ENCODE data around the gene RAD51B. TPM values are rescaled to one million over a fixed set of nuclear protein-coding genes. Genes with fewer than 3 reads are reported as not detected.

Gene RAD51B
- total RNA-seq, 1 donor from 2014 or later, result 16.7 TPM

DNA sequence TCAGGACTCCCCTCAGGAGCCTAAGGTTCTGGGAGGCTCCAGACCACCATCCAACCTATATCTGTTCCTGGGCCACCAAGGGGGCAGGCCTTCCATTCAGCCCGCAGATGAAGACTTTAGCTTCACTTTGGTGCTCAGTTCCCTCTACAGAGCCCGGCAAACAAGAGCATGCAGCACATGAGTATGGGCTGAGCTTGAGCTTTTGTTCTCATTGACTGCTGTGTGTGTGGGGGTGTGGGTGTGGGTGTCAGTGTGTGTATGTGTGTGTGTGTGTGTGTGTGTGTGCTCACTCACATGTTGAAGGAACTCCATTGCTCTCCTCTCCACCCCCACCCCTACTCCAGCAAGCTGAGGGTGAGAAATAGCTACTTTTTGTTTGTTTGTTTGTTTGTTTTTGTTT lies 754.1 kb downstream of the RAD51B start:
- Mint-ChIP-seq H3K27ac (ENCODE audit: unreplicated experiment) (peak overlapping the region; percentile 59), H3K9me3 (peaks cover 5% of the 10 kb centered on the region), H3K4me1 (peaks cover 77% of the 10 kb centered on the region), H3K4me3 (no peak overlapping the region), H3K27me3 (ENCODE audit: low read depth) (no peaks in the 10 kb centered on the region), H3K36me3 (ENCODE audit: low read depth) (peaks cover 3% of the 10 kb centered on the region)
- DNase-seq (ENCODE audit: low read depth, low spot score), result no peak
- TF ChIP-seq, protein P1, sequence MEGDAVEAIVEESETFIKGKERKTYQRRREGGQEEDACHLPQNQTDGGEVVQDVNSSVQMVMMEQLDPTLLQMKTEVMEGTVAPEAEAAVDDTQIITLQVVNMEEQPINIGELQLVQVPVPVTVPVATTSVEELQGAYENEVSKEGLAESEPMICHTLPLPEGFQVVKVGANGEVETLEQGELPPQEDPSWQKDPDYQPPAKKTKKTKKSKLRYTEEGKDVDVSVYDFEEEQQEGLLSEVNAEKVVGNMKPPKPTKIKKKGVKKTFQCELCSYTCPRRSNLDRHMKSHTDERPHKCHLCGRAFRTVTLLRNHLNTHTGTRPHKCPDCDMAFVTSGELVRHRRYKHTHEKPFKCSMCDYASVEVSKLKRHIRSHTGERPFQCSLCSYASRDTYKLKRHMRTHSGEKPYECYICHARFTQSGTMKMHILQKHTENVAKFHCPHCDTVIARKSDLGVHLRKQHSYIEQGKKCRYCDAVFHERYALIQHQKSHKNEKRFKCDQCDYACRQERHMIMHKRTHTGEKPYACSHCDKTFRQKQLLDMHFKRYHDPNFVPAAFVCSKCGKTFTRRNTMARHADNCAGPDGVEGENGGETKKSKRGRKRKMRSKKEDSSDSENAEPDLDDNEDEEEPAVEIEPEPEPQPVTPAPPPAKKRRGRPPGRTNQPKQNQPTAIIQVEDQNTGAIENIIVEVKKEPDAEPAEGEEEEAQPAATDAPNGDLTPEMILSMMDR (conservative IDR thresholded peaks at IDR 0.05), result no peak

DNA sequence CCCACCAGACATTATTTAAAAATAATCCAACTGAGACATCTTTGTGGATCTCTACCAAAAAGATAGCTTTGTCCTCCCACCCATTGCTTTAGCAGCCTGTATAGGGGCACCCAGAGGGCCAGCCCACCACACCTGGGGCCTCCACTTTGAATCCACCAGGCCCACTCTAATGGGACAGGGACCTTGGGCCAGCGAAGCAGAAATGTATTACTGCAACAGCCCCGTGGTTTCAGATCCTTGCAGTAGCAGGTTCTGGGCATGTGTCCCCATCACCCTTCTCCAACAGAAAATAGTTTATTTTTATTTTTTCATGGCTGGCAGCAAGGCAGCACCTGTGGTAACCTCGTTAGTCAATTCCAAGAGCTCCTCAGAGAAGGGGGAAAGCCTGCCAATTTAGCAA lies 754.9 kb downstream of the RAD51B start:
- Mint-ChIP-seq H3K27ac (ENCODE audit: unreplicated experiment) (no peak overlapping the region), H3K4me3 (no peak overlapping the region), H3K9me3 (peaks cover 3% of the 10 kb centered on the region), H3K36me3 (ENCODE audit: low read depth) (peaks cover 3% of the 10 kb centered on the region), H3K4me1 (peaks cover 73% of the 10 kb centered on the region), H3K27me3 (ENCODE audit: low read depth) (no peaks in the 10 kb centered on the region)
- TF ChIP-seq, protein P1 (conservative IDR thresholded peaks at IDR 0.05), result no peak
- DNase-seq (ENCODE audit: low read depth, low spot score), result no peak

DNA sequence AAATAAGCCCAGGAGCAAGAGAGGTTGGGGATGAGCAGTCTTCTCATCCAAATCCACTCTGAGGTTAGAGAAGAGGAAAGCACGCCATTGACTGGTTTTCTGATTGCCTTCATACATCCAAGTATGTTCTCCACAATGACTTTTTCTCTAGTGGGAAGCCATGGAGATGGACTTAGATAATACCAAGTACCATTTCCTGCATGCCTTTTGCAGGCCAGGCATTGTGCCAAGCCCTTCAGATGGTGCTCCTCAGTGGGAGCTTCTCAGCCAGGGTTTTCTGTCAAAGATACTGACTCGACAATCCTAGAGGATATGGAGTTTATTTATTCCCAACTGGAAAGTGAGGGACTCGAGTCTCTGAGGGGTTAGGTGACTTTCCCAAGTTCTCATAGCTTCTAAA lies 755.3 kb downstream of the RAD51B start:
- Mint-ChIP-seq H3K36me3 (ENCODE audit: low read depth) (peaks cover 3% of the 10 kb centered on the region), H3K27me3 (ENCODE audit: low read depth) (no peaks in the 10 kb centered on the region), H3K4me1 (peaks cover 69% of the 10 kb centered on the region), H3K9me3 (peaks cover 3% of the 10 kb centered on the region), H3K4me3 (no peak overlapping the region), H3K27ac (ENCODE audit: unreplicated experiment) (no peak overlapping the region)
- TF ChIP-seq, protein P1 (conservative IDR thresholded peaks at IDR 0.05), result no peak
- DNase-seq (ENCODE audit: low read depth, low spot score), result no peak

DNA sequence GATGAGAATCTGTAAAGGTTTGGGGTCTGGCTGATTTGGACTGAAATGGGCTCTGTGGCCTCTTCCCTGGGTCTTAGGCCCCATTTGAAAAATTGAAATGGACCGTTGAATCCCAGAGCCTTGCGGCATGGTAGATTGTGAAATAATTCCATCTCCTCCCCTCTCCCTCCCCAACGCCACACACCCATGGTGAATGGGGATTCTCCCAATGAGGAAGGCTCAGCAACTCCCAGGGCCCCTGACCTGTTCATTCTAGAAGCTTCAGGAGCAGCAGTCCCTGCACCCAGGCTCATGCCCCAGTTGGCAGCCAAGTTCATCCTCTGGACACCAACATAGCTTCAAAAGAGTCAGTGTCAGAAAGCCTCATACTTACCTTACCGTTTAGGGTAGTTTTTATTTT lies 755.8 kb downstream of the RAD51B start:
- no peaks in the 10 kb centered on the region for H3K27me3 Mint-ChIP-seq (ENCODE audit: low read depth)
- peaks cover 3% of the 10 kb centered on the region for H3K9me3 Mint-ChIP-seq
- peaks cover 68% of the 10 kb centered on the region for H3K4me1 Mint-ChIP-seq
- peaks cover 3% of the 10 kb centered on the region for H3K36me3 Mint-ChIP-seq (ENCODE audit: low read depth)
- TF ChIP-seq, protein P1 (conservative IDR thresholded peaks at IDR 0.05), result no peak
- no peak for DNase-seq (ENCODE audit: low read depth, low spot score)
- peak overlapping the region; percentile 90 for H3K27ac Mint-ChIP-seq (ENCODE audit: unreplicated experiment)
- no peak overlapping the region for H3K4me3 Mint-ChIP-seq

DNA sequence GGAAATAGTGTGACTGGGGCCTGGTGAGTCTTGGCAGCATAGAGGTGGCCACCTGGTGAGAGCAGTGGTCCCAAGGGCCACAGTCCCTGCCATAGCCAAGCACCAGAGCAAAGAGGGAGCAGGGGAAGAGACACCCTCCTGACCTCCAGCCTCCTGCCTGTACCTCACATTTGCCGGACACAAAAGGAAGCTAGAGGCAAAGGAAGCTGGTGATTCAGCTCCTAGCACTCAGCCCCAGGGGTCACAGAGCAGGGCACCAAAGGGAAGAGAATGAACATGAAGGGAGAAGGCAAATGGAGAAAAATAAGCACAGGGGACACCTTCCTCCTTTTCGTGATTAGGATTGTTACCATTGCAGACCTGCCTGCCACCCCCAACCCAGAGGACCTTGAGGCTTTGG lies 756.5 kb downstream of the RAD51B start:
- Mint-ChIP-seq H3K36me3 (ENCODE audit: low read depth) (peaks cover 3% of the 10 kb centered on the region), H3K27ac (ENCODE audit: unreplicated experiment) (peak overlapping the region; percentile 79), H3K27me3 (ENCODE audit: low read depth) (no peaks in the 10 kb centered on the region), H3K4me3 (no peak overlapping the region), H3K9me3 (peaks cover 3% of the 10 kb centered on the region), H3K4me1 (peaks cover 68% of the 10 kb centered on the region)
- no peak for DNase-seq (ENCODE audit: low read depth, low spot score)
- TF ChIP-seq, protein P1 (conservative IDR thresholded peaks at IDR 0.05), result no peak
